ENCODE results near the gene HOXC10. TPM values are rescaled to one million over a fixed set of nuclear protein-coding genes. Genes with fewer than 3 reads are reported as not detected.
A peak's percentile ranks its signal among the peaks of the same experiment; 100 is the strongest.

HOXC10 gene
- total and polyA plus RNA-seq, 2 experiments from 2014 or later: not detected

GRCh38 chr12:54026640-54027441 is 41.9 kb downstream of the HOXC10 start:
- DNase-seq (ENCODE audit: low spot score) (no peak), ATAC-seq (no peak)
- Histone ChIP-seq H3K4me1 (ENCODE audit: insufficient read depth) (peaks cover 43% of the 10 kb centered on the region), H3K4me2 (no peak overlapping the region), H3K79me2 (replicated peaks; ENCODE audit: insufficient read depth) (no peaks in the 10 kb centered on the region), H3F3A (replicated peaks; ENCODE audit: low read depth) (peaks cover 37% of the 10 kb centered on the region; the same call in 1 of the 2 replicates), H3K36me3 (ENCODE audit: insufficient read depth) (no peaks in the 10 kb centered on the region; the same call in 1 of the 2 replicates), H4K20me1 (replicated peaks; ENCODE audit: insufficient read depth) (peaks cover 52% of the 10 kb centered on the region), H3K4me3 (no peak overlapping the region), H2AFZ (no peak overlapping the region), H3K27ac (ENCODE audit: low read depth) (no peak overlapping the region), H3K9me2 (ENCODE audit: insufficient read depth) (no peaks in the 10 kb centered on the region), H3K27me3 (ENCODE audit: insufficient read depth) (peaks cover 100% of the 10 kb centered on the region)
- Mint-ChIP-seq H3K4me3 (no peak overlapping the region), H3K36me3 (ENCODE audit: low read depth) (no peaks in the 10 kb centered on the region; the same call in 2 of the 3 replicates), H3K4me1 (peaks cover 24% of the 10 kb centered on the region), H3K27ac (no peak overlapping the region), H3K9me3 (peaks cover 6% of the 10 kb centered on the region), H3K27me3 (ENCODE audit: insufficient read depth, low read depth, poor library complexity) (peaks cover 99% of the 10 kb centered on the region)
- no peak for TF ChIP-seq ZNF462 (CRISPR knock-in tag; IDR thresholded peaks at IDR 0.05)
- TF ChIP-seq EZH2 (IDR thresholded peaks at IDR 0.05; ENCODE audit: low read depth, unreplicated experiment): peak; percentile 60

- no peak overlapping the region for H3K4me2 ChIP-seq
- H3K4me1 ChIP-seq (ENCODE audit: insufficient read depth): peaks cover 43% of the 10 kb centered on the region
- H2AFZ ChIP-seq: no peak overlapping the region
- no peaks in the 10 kb centered on the region for H3K79me2 ChIP-seq (replicated peaks; ENCODE audit: insufficient read depth)
- H3K9me2 ChIP-seq (ENCODE audit: insufficient read depth): no peaks in the 10 kb centered on the region
- H3K36me3 Mint-ChIP-seq (ENCODE audit: low read depth): no peaks in the 10 kb centered on the region; the same call in 2 of the 3 replicates
- peaks cover 38% of the 10 kb centered on the region; the same call in 1 of the 2 replicates for H3F3A ChIP-seq (replicated peaks; ENCODE audit: low read depth)
- no peak overlapping the region for H3K4me3 Mint-ChIP-seq
- no peaks in the 10 kb centered on the region; the same call in 1 of the 2 replicates for H3K36me3 ChIP-seq (ENCODE audit: insufficient read depth)
- DNase-seq (ENCODE audit: low spot score): no peak
- H3K9me3 Mint-ChIP-seq: peaks cover 6% of the 10 kb centered on the region
- H4K20me1 ChIP-seq (replicated peaks; ENCODE audit: insufficient read depth): peaks cover 48% of the 10 kb centered on the region
- peaks cover 24% of the 10 kb centered on the region for H3K4me1 Mint-ChIP-seq
- H3K27me3 Mint-ChIP-seq (ENCODE audit: insufficient read depth, low read depth, poor library complexity): peaks cover 99% of the 10 kb centered on the region
- no peak overlapping the region for H3K27ac Mint-ChIP-seq
- H3K27me3 ChIP-seq (ENCODE audit: insufficient read depth): peaks cover 100% of the 10 kb centered on the region
- H3K4me3 ChIP-seq: no peak overlapping the region
- no peak overlapping the region for H3K27ac ChIP-seq (ENCODE audit: low read depth)
- ATAC-seq: no peak
- no peak for TF ChIP-seq REST (IDR thresholded peaks at IDR 0.05; ENCODE audit: unreplicated experiment)
Measured at GRCh38 chr12:54027442-54027786, 42.5 kb downstream of the HOXC10 start.

Data from GM23338 (cell line).